ENCODE results near the gene TMEM40. TPM values are rescaled to one million over a fixed set of nuclear protein-coding genes. Genes with fewer than 3 reads are reported as not detected.
"Not testable (repeated sequence)": the region's sequence is repeated elsewhere in the genome, so short reads cannot be mapped to it uniquely, and the experiment has no call there.

The TMEM40 gene
- total RNA-seq, 1 experiment from 2014 or later: not detected

DNA sequence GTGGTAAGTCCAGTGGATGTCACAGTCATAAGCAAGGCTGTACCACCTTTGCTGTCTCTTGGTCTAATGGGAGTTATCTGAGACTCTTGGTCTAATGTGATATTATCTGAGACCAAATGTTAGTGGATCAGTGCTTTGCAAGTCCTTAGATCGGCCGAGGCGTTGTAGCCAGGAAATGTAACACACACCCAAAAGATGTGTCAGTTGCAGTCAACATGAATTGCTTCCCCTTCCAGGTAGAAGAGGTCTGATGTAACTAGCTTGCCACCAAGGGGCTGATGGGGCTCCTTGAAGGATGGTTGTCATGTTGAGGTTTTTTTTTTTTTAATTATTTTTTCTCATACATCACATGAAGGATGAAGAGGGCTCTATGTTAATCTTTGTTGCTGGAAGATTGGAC lies 49.7 kb downstream of the TMEM40 start:
- no peak for DNase-seq
- Histone ChIP-seq H3K4me3 (no peak overlapping the region), H3K9me3 (no peaks in the 10 kb centered on the region), H3K36me3 (no peaks in the 10 kb centered on the region), H3K27me3 (no peaks in the 10 kb centered on the region)

DNA sequence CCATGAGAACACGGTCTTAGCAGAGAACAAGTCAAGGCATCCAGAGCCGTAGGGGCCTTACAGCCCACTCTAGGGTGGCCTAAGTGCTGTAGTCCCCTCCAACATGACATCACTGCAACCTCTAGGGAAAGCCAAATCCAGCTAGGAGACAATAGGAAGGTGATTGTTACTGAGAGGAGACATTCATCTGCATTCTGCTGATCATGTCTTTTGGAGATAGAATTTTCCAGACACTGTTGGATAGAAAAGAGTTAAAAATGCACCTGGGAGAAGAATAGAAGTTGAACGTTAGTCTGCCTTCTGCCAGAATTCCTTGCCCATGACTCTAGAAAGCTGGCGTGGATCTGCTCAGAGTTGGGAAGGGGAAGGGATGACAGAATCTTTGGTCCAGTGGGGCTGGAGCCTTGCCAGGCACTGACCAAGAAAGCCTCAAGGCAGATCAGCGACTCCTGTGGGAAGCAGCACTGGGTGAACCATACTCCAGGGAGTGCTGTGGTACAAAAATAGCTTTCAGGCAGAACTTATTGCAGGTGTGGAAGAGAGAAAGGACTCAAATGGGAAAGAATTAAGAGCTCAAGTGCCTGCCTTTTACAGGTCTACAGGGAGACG lies 50.4 kb downstream of the TMEM40 start:
- Histone ChIP-seq H3K36me3 (no peaks in the 10 kb centered on the region), H3K27me3 (no peaks in the 10 kb centered on the region), H3K4me3 (no peak overlapping the region), H3K9me3 (no peaks in the 10 kb centered on the region)
- peak; percentile 89 for DNase-seq

DNA sequence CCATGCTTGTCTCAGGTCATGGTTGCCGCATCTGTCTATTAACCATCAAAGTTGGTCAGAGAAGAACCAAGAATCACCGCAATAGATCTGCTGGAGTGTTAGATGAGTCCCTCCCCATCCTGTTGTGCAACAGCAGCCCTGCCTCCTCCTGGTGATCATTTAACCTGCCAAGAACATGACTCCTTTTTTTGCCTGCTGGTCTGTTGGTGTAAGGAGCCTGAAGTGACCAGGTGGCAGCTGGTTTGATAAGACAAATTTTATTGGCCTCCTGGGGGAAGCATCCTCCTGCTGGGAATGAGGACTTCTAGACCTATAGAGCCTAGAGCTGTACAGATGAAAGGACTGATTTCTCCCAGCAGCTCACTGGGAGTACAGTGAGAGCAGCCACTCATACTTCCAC lies 51.6 kb downstream of the TMEM40 start:
- no peak overlapping the region for H3K4me3 ChIP-seq
- DNase-seq: no peak

DNA sequence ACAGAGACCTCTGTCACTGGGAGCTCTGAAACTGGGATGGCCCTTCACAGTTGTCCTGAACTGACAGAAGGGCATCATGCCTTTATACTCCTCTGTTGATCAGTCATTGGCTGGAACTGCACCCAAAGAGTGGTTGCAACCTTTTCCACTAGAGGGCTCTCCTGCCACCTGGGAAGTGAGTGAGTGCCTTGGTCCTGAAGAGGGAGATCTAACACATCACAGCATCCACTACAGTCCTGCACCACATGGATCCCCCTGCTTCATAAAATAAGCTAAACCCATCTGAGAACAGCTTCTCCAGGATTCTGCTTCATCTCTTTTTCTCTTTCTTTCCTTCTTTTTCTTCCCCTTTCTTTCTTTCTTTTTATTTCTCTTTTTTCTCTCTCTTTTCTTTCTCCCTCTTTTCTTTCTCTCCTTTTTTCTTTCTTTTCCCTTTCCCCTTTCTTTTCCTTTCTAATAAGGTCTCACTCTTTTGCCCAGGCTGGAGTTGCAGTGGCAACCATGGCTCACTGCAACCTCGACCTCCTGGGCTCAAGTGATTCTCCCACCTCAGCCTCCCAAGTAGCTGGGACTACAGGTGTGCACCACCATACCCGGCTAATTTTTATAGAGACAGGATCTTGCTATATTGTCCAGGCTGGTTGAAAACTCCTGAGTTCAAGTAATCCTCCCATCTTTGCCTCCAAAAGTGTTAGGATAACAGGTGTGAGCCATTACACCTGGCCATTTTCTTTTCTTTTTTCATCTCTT lies 52.4 kb downstream of the TMEM40 start:
- H3K36me3 ChIP-seq: no peaks in the 10 kb centered on the region
- no peak overlapping the region for H3K4me3 ChIP-seq
- no peaks in the 10 kb centered on the region for H3K9me3 ChIP-seq
- no peaks in the 10 kb centered on the region for H3K27me3 ChIP-seq
- DNase-seq: peak; percentile 50

More for the DNA sequence above, 51.6 kb downstream of the TMEM40 start:
- Histone ChIP-seq H3K9me3 (no peaks in the 10 kb centered on the region), H3K36me3 (no peaks in the 10 kb centered on the region), H3K27me3 (no peaks in the 10 kb centered on the region)

- peak; percentile 33 for DNase-seq
- Histone ChIP-seq H3K27me3 (no peaks in the 10 kb centered on the region), H3K4me3 (no peak overlapping the region), H3K36me3 (no peaks in the 10 kb centered on the region), H3K9me3 (no peaks in the 10 kb centered on the region)
These were observed 53.1 kb downstream of the TMEM40 start for GRCh38 chr3:12705981-12706380.

DNA sequence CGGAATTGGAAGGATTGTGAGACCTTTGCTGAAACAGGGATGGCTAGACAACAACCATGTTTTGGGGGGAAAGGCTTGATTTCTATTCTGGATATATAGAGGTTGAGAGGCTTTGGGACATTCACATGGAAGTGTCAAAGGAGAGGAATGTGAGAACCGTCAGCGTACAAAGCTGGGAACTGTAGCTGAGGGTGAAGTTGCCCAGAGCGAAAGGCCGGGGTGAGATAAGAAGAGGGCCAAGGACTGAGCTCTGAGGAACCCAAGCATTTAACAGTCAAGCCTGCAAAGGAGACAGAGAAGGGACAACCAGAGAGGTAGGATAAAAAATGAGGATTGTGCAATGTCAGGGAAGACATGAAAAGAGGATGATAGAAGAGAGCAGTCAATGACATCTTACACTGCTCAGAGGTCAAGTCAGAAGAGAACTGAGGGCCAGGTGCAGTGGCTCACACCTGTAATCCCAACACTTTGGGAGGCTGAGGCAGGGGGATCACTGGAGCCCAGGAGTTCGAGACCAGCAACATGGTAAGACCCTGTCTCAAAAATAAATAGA lies 53.6 kb downstream of the TMEM40 start:
- DNase-seq: no peak
- no peaks in the 10 kb centered on the region for H3K36me3 ChIP-seq
- no peaks in the 10 kb centered on the region for H3K9me3 ChIP-seq
- no peaks in the 10 kb centered on the region for H3K27me3 ChIP-seq
- no peak overlapping the region for H3K4me3 ChIP-seq

DNA sequence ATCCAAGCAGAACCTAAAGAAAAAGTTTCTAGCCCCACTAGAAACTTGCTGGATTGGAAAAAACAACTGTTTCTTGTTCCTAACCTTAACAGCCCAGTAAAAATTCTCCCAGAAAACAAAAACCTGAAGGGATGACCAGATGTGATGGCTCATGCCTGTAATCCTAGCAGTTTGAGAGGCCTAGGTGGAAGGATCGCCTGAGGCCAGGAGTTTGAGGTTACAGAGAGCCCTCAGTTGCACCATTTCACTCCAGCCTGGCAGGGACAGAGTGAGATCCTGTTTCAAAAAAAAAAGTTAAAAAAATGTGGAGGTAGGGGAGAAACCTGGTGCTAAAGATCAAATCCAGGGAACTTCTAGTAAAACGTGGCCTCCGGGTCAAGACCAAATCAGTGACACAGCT lies 56.6 kb downstream of the TMEM40 start:
- Histone ChIP-seq H3K36me3 (no peaks in the 10 kb centered on the region), H3K27me3 (no peaks in the 10 kb centered on the region), H3K4me3 (no peak overlapping the region), H3K9me3 (no peaks in the 10 kb centered on the region)
- no peak for DNase-seq

- H3K9me3 ChIP-seq, DNase-seq, H3K27me3 ChIP-seq, H3K36me3 ChIP-seq, H3K4me3 ChIP-seq: not testable (repeated sequence)
These were observed 57.5 kb downstream of the TMEM40 start for GRCh38 chr3:12701601-12702000.

GRCh38 chr3:12700800-12701199 lies 58.3 kb downstream of the TMEM40 start:
- no peak for DNase-seq
- no peaks in the 10 kb centered on the region for H3K9me3 ChIP-seq
- H3K27me3 ChIP-seq: no peaks in the 10 kb centered on the region
- H3K36me3 ChIP-seq: no peaks in the 10 kb centered on the region
- H3K4me3 ChIP-seq: no peak overlapping the region

GRCh38 chr3:12695916-12696315 lies 63.1 kb downstream of the TMEM40 start:
- Histone ChIP-seq H3K4me3 (no peak overlapping the region), H3K36me3 (no peaks in the 10 kb centered on the region), H3K9me3 (no peaks in the 10 kb centered on the region), H3K27me3 (no peaks in the 10 kb centered on the region)
- DNase-seq: no peak

GRCh38 chr3:12695112-12695511 lies 63.9 kb downstream of the TMEM40 start:
- H3K4me3 ChIP-seq: no peak overlapping the region
- DNase-seq: no peak
- no peaks in the 10 kb centered on the region for H3K36me3 ChIP-seq
- H3K9me3 ChIP-seq: no peaks in the 10 kb centered on the region
- H3K27me3 ChIP-seq: no peaks in the 10 kb centered on the region

- H3K9me3 ChIP-seq: no peaks in the 10 kb centered on the region
- H3K36me3 ChIP-seq: no peaks in the 10 kb centered on the region
These were observed 66.6 kb downstream of the TMEM40 start for GRCh38 chr3:12692444-12692843.

DNA sequence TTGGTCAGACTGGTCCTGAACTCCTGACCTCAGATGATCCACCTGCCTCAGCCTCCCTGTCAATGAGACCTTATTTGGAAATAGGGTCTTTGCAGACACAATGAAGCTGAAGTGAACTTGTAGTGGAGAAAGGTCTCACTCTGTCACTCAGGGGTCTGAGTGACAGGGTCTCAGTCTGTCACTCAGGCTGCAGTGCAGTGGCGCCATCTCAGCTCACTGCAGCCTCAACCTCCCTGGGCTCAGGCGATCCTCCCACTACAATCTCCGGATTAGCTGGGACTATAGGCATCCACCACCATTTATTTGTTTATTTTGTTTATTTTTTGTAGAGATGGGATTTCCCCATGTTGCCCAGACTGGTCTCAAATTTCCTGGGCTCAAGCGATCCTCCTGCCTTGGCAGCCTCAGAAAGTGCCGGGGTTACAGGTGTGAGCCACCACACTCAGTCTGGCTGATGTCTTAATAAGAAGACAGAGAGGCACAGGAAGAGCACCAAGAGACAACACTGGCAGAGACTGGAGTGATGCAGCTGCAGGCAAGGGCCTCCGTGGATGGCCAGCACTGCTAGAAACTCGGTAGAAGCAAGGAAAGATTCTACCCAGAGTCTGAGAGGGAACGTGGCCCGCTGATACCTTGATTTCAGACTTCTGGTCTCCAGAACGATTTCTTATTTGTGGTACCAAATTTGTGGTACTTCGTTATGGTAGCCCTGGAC lies 68.9 kb downstream of the TMEM40 start:
- Histone ChIP-seq H3K4me3 (no peak overlapping the region), H3K36me3 (no peaks in the 10 kb centered on the region), H3K9me3 (no peaks in the 10 kb centered on the region), H3K27me3 (no peaks in the 10 kb centered on the region)
- DNase-seq: no peak

More at GRCh38 chr3:12692444-12692843, 66.6 kb downstream of the TMEM40 start:
- Histone ChIP-seq H3K4me3 (no peak overlapping the region), H3K27me3 (no peaks in the 10 kb centered on the region)
- DNase-seq: no peak

- Histone ChIP-seq H3K27me3 (no peaks in the 10 kb centered on the region), H3K36me3 (no peaks in the 10 kb centered on the region), H3K4me3 (no peak overlapping the region), H3K9me3 (no peaks in the 10 kb centered on the region)
- no peak for DNase-seq
These were observed 71.1 kb downstream of the TMEM40 start for GRCh38 chr3:12687948-12688347.

GRCh38 chr3:12686096-12686495 lies 73.0 kb downstream of the TMEM40 start:
- no peak overlapping the region for H3K4me3 ChIP-seq
- DNase-seq: no peak
- H3K27me3 ChIP-seq: no peaks in the 10 kb centered on the region
- H3K36me3 ChIP-seq: no peaks in the 10 kb centered on the region
- H3K9me3 ChIP-seq: no peaks in the 10 kb centered on the region

Data from MG63 (cell line).